ENCODE results near the gene FRMD4B.

The FRMD4B gene

GRCh38 chr3:69353088-69353478, 32.8 kb downstream of the FRMD4B start:
- H3K27me3 ChIP-seq (ENCODE audit: control insufficient read depth, insufficient read depth, low read length), result no peaks in the 10 kb centered on the region
- H3K4me1 ChIP-seq (ENCODE audit: control insufficient read depth, insufficient read depth, low read length), result no peaks in the 10 kb centered on the region
- H3K4me3 ChIP-seq (ENCODE audit: low read length), result no peak overlapping the region
- no peak overlapping the region for H3K9ac ChIP-seq (ENCODE audit: low read length)
- no peaks in the 10 kb centered on the region for H3K9me3 ChIP-seq (ENCODE audit: control insufficient read depth, low read length)
- H3K36me3 ChIP-seq (ENCODE audit: control insufficient read depth, insufficient read depth, low read length), result no peaks in the 10 kb centered on the region

DNA sequence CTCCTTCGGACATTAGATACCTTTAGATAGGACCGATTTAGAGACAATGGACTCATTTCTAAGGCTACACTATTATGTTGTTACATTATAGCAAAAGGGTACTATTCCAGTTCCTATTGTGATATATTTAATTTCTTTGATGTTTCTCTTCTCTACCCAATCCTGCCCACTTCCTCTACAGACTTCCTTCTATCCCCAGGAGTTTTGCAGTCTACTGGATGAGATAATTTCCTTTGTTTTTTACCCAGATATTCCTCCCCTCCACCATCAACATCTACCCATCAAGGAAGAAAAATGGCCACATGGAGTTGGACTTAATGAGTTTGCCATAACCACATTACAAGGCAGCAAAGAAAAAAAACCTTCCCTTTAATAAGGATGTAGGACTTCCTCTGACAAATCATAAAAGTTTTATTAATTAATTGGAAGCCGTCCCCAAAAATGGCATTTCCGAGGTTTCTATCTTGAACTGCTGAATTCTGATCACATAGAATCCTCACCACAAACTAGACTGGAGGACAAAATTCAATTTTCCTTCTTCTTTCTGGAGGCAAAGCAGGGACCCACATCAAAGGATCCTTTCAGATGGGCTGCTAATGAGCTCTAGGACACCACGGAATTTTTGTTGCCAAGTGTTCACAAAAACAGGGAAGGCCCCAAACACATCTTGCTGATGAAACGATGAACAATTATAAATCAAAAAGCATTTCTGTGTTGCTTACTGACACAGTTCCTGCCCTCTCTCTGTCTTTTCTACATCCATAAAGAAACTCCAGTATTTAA, 33.4 kb downstream of the FRMD4B start:
- Histone ChIP-seq H3K4me1 (ENCODE audit: control insufficient read depth, insufficient read depth, low read length) (no peaks in the 10 kb centered on the region), H3K9me3 (ENCODE audit: control insufficient read depth, low read length) (no peaks in the 10 kb centered on the region), H3K9ac (ENCODE audit: low read length) (no peak overlapping the region), H3K4me3 (ENCODE audit: low read length) (no peak overlapping the region), H3K27me3 (ENCODE audit: control insufficient read depth, insufficient read depth, low read length) (no peaks in the 10 kb centered on the region), H3K36me3 (ENCODE audit: control insufficient read depth, insufficient read depth, low read length) (no peaks in the 10 kb centered on the region)

GRCh38 chr3:69343875-69344274, 42.0 kb downstream of the FRMD4B start:
- no peaks in the 10 kb centered on the region for H3K4me1 ChIP-seq (ENCODE audit: control insufficient read depth, insufficient read depth, low read length)
- no peak overlapping the region for H3K4me3 ChIP-seq (ENCODE audit: low read length)
- H3K27me3 ChIP-seq (ENCODE audit: control insufficient read depth, insufficient read depth, low read length), result no peaks in the 10 kb centered on the region
- H3K36me3 ChIP-seq (ENCODE audit: control insufficient read depth, insufficient read depth, low read length), result no peaks in the 10 kb centered on the region
- no peak overlapping the region for H3K9ac ChIP-seq (ENCODE audit: low read length)
- H3K9me3 ChIP-seq (ENCODE audit: control insufficient read depth, low read length), result no peaks in the 10 kb centered on the region

- Histone ChIP-seq H3K4me1 (ENCODE audit: control insufficient read depth, insufficient read depth, low read length) (no peaks in the 10 kb centered on the region), H3K9me3 (ENCODE audit: control insufficient read depth, low read length) (no peaks in the 10 kb centered on the region), H3K36me3 (ENCODE audit: control insufficient read depth, insufficient read depth, low read length) (no peaks in the 10 kb centered on the region), H3K4me3 (ENCODE audit: low read length) (no peak overlapping the region), H3K9ac (ENCODE audit: low read length) (no peak overlapping the region), H3K27me3 (ENCODE audit: control insufficient read depth, insufficient read depth, low read length) (no peaks in the 10 kb centered on the region)
Measured at GRCh38 chr3:69342074-69342473, 43.8 kb downstream of the FRMD4B start.

GRCh38 chr3:69339760-69340159, 46.1 kb downstream of the FRMD4B start:
- Histone ChIP-seq H3K36me3 (ENCODE audit: control insufficient read depth, insufficient read depth, low read length) (no peaks in the 10 kb centered on the region), H3K9me3 (ENCODE audit: control insufficient read depth, low read length) (no peaks in the 10 kb centered on the region), H3K4me3 (ENCODE audit: low read length) (no peak overlapping the region), H3K9ac (ENCODE audit: low read length) (no peak overlapping the region), H3K4me1 (ENCODE audit: control insufficient read depth, insufficient read depth, low read length) (no peaks in the 10 kb centered on the region), H3K27me3 (ENCODE audit: control insufficient read depth, insufficient read depth, low read length) (no peaks in the 10 kb centered on the region)

DNA sequence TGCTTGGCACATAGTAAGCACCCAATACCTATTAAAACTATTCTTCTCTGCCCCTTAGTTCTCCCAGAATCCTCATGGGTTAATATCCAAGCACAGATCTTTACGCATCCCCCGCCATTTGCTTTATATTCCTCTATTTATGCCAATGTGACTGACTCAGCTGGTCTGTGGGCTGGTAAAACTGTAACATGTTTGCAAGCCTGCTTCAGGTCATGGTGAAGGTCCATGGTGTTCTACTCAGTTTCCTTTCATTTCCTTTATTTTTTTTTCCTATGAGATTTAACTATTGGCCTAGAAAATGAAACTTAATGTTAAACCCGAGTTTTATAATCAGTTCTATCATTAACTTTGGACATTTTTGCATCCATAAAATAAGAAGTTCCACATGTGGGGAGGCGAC, 47.0 kb downstream of the FRMD4B start:
- no peaks in the 10 kb centered on the region for H3K36me3 ChIP-seq (ENCODE audit: control insufficient read depth, insufficient read depth, low read length)
- no peak overlapping the region for H3K4me3 ChIP-seq (ENCODE audit: low read length)
- no peaks in the 10 kb centered on the region for H3K27me3 ChIP-seq (ENCODE audit: control insufficient read depth, insufficient read depth, low read length)
- no peak overlapping the region for H3K9ac ChIP-seq (ENCODE audit: low read length)
- no peaks in the 10 kb centered on the region for H3K9me3 ChIP-seq (ENCODE audit: control insufficient read depth, low read length)
- H3K4me1 ChIP-seq (ENCODE audit: control insufficient read depth, insufficient read depth, low read length), result no peaks in the 10 kb centered on the region

DNA sequence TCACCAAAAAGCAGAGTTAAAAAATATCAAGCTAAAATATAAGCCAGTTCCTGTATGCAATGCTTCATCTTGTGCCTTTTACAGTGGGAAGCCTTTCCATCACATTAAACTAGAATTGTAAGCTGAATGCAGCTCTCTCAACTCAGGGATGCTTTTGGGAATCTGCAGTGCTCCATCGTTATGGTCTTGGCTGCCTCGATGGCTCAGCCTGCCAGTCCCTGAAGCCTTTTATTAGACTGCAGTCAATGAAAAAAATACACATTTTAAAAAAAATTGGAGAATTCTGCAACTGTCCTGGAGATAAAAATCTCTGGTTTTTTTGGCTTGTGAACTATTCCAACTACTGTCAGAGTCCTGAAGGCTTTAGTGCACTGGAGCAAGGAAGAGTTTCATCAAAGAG, 53.0 kb downstream of the FRMD4B start:
- no peaks in the 10 kb centered on the region for H3K27me3 ChIP-seq (ENCODE audit: control insufficient read depth, insufficient read depth, low read length)
- H3K9me3 ChIP-seq (ENCODE audit: control insufficient read depth, low read length), result no peaks in the 10 kb centered on the region
- no peak overlapping the region for H3K4me3 ChIP-seq (ENCODE audit: low read length)
- H3K36me3 ChIP-seq (ENCODE audit: control insufficient read depth, insufficient read depth, low read length), result no peaks in the 10 kb centered on the region
- no peaks in the 10 kb centered on the region for H3K4me1 ChIP-seq (ENCODE audit: control insufficient read depth, insufficient read depth, low read length)
- no peak overlapping the region for H3K9ac ChIP-seq (ENCODE audit: low read length)

GRCh38 chr3:69330891-69331400, 54.9 kb downstream of the FRMD4B start:
- H3K9ac ChIP-seq (ENCODE audit: low read length), result no peak overlapping the region
- no peaks in the 10 kb centered on the region for H3K9me3 ChIP-seq (ENCODE audit: control insufficient read depth, low read length)
- H3K36me3 ChIP-seq (ENCODE audit: control insufficient read depth, insufficient read depth, low read length), result no peaks in the 10 kb centered on the region
- no peaks in the 10 kb centered on the region for H3K4me1 ChIP-seq (ENCODE audit: control insufficient read depth, insufficient read depth, low read length)
- no peak overlapping the region for H3K4me3 ChIP-seq (ENCODE audit: low read length)
- no peaks in the 10 kb centered on the region for H3K27me3 ChIP-seq (ENCODE audit: control insufficient read depth, insufficient read depth, low read length)

GRCh38 chr3:69329892-69330291, 56.0 kb downstream of the FRMD4B start:
- Histone ChIP-seq H3K4me3 (ENCODE audit: low read length) (no peak overlapping the region), H3K9ac (ENCODE audit: low read length) (no peak overlapping the region), H3K4me1 (ENCODE audit: control insufficient read depth, insufficient read depth, low read length) (no peaks in the 10 kb centered on the region), H3K9me3 (ENCODE audit: control insufficient read depth, low read length) (no peaks in the 10 kb centered on the region), H3K27me3 (ENCODE audit: control insufficient read depth, insufficient read depth, low read length) (no peaks in the 10 kb centered on the region), H3K36me3 (ENCODE audit: control insufficient read depth, insufficient read depth, low read length) (no peaks in the 10 kb centered on the region)

GRCh38 chr3:69328963-69329302, 57.0 kb downstream of the FRMD4B start:
- no peak overlapping the region for H3K9ac ChIP-seq (ENCODE audit: low read length)
- no peak overlapping the region for H3K4me3 ChIP-seq (ENCODE audit: low read length)
- no peaks in the 10 kb centered on the region for H3K27me3 ChIP-seq (ENCODE audit: control insufficient read depth, insufficient read depth, low read length)
- no peaks in the 10 kb centered on the region for H3K9me3 ChIP-seq (ENCODE audit: control insufficient read depth, low read length)
- H3K4me1 ChIP-seq (ENCODE audit: control insufficient read depth, insufficient read depth, low read length), result no peaks in the 10 kb centered on the region
- H3K36me3 ChIP-seq (ENCODE audit: control insufficient read depth, insufficient read depth, low read length), result no peaks in the 10 kb centered on the region

DNA sequence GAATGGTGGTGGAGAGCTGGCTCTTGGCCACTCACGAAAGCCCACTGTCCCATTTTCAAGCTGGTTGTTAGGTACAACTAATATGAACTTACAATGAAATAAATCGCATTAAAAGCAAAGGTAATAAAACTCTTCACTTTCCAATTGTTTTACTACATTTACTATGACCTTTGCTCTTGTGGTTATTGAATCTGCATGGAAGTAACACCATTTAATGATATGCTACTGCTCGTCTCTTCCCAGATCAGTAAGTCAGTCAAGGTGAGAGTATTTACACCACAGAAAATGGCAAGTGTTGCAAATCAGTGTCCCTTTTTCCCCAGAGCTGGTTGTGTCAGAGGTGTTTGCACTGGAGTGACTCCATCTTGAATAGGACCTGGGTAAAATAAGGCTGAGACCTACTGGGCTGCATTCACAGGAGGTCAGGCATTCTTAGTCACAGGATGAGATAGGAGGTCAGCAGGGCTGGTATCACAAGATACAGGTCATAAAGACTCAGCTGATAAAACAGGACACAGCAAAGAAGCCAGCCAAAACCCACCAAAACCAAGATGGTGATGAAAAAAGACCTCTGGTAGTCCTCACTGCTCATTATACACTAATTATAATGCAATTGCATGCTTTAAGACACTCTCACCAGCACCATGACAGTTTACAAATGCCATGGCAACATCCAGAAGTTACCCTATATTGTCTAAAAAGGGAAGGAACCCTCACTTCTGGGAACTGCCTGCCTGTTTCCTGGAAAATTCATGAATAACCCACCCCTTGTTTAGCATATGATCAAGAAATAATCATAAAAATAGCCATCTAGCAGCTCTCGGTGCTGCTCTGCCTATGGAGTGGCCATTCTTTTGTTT, 57.6 kb downstream of the FRMD4B start:
- H3K36me3 ChIP-seq (ENCODE audit: control insufficient read depth, insufficient read depth, low read length), result no peaks in the 10 kb centered on the region
- H3K9ac ChIP-seq (ENCODE audit: low read length), result no peak overlapping the region
- no peak overlapping the region for H3K4me3 ChIP-seq (ENCODE audit: low read length)
- H3K9me3 ChIP-seq (ENCODE audit: control insufficient read depth, low read length), result no peaks in the 10 kb centered on the region
- no peaks in the 10 kb centered on the region for H3K27me3 ChIP-seq (ENCODE audit: control insufficient read depth, insufficient read depth, low read length)
- no peaks in the 10 kb centered on the region for H3K4me1 ChIP-seq (ENCODE audit: control insufficient read depth, insufficient read depth, low read length)

DNA sequence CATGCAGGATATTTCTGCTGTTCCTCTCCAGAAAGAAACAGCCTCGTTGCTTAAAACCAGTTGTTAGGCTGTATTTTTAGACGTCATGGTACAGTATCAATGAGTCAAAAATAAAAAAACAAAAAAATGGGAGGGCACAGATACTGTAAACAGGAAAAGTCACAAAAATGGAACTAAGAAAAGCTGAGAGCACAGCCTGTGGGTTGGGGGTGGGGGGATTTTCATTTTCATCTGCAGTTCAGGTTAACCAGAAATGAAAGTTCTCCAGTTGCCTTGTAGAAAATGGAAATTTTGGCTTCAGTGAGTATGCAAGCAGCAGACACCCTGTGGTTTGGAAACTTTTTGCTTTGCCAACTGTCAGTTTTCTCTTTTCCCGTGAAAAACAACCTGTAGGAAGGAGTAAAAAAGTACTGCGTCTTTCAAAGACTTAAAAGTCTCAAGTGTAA, 59.0 kb downstream of the FRMD4B start:
- no peak overlapping the region for H3K9ac ChIP-seq (ENCODE audit: low read length)
- H3K4me1 ChIP-seq (ENCODE audit: control insufficient read depth, insufficient read depth, low read length), result no peaks in the 10 kb centered on the region
- no peak overlapping the region for H3K4me3 ChIP-seq (ENCODE audit: low read length)
- no peaks in the 10 kb centered on the region for H3K9me3 ChIP-seq (ENCODE audit: control insufficient read depth, low read length)
- H3K36me3 ChIP-seq (ENCODE audit: control insufficient read depth, insufficient read depth, low read length), result no peaks in the 10 kb centered on the region
- H3K27me3 ChIP-seq (ENCODE audit: control insufficient read depth, insufficient read depth, low read length), result no peaks in the 10 kb centered on the region
